GM13976 (cell line): ENCODE measurements around the gene GPR180.

Experiments
- DNase-seq: peaks from one replicate; pipeline ENCODE4 v3.0.0; 2012; ENCODE audit warnings: low spot score
- CTCF ChIP-seq: IDR thresholded peaks from 2 replicates; pipeline ENCODE4 v1.5.1; 2012; ENCODE audit warnings: borderline replicate concordance, mild to moderate bottlenecking; ENCODE audit not compliant: insufficient read depth; ENCODE audit errors: extremely low read depth, missing control alignments, control extremely low read depth
- in situ Hi-C: fragments of 300-500 bp; cut with MboI; formaldehyde crosslinking; loops from one replicate; pipeline ENCODE4 v1.12.0; 2022; ENCODE audit warnings: low sequenced_read_pairs, mixed read lengths, inconsistent platforms; ENCODE audit not compliant: unreplicated experiment

GPR180 gene

GRCh38 chr13:94579063-94579462 lies 22.6 kb upstream of the GPR180 start:
- no peak for TF ChIP-seq CTCF
- no peak for DNase-seq
- in situ Hi-C loops, result no loop called here

- DNase-seq, result no peak
- in situ Hi-C loops, result no loop called here
- TF ChIP-seq CTCF, result no peak
These were observed 17.7 kb upstream of the GPR180 start for GRCh38 chr13:94583926-94584325.

- in situ Hi-C loops, result no loop called here
- DNase-seq, result no peak
- no peak for TF ChIP-seq CTCF
These were observed 16.0 kb upstream of the GPR180 start for GRCh38 chr13:94585543-94586101.

GRCh38 chr13:94586371-94586770 lies 15.3 kb upstream of the GPR180 start:
- no peak for DNase-seq
- in situ Hi-C loops, result no loop called here

GRCh38 chr13:94588541-94588940 lies 13.1 kb upstream of the GPR180 start:
- TF ChIP-seq CTCF, result no peak
- DNase-seq, result no peak
- in situ Hi-C loops, result no loop called here

More at GRCh38 chr13:94586371-94586770, 15.3 kb upstream of the GPR180 start:
- TF ChIP-seq CTCF, result no peak

- DNase-seq, result no peak
- in situ Hi-C loops, result no loop called here
- no peak for TF ChIP-seq CTCF
These were observed 10.9 kb upstream of the GPR180 start for GRCh38 chr13:94590744-94591143.

GRCh38 chr13:94595001-94595949 lies 6.4 kb upstream of the GPR180 start:
- DNase-seq, result peak; percentile 42
- no peak for TF ChIP-seq CTCF
- in situ Hi-C loops, result no loop called here
